HG02763 (cell line): ENCODE measurements around the gene APBB2.
"Not testable (repeated sequence)": the region's sequence is repeated elsewhere in the genome, so short reads cannot be mapped to it uniquely, and the experiment has no call there.

Source experiments
- ATAC-seq: cut with Tn5 transposase; IDR thresholded peaks from one replicate; pipeline ENCODE4 v1.9.1; 2021; ENCODE audit warnings: mild to moderate bottlenecking, moderate library complexity; ENCODE audit not compliant: unreplicated experiment

Gene APBB2

GRCh38 chr4:40952672-40953071 is 261.7 kb downstream of the APBB2 start:
- ATAC-seq: no peak

GRCh38 chr4:40952217-40952616 is 262.1 kb downstream of the APBB2 start:
- no peak for ATAC-seq

GRCh38 chr4:40951026-40951425 is 263.3 kb downstream of the APBB2 start:
- no peak for ATAC-seq

- no peak for ATAC-seq
Measured at GRCh38 chr4:40949358-40950100, 264.8 kb downstream of the APBB2 start.

- ATAC-seq: no peak
Measured at GRCh38 chr4:40948014-40948413, 266.3 kb downstream of the APBB2 start.

- ATAC-seq: no peak
Measured at GRCh38 chr4:40946652-40947051, 267.7 kb downstream of the APBB2 start.

- no peak for ATAC-seq
Measured at GRCh38 chr4:40940756-40941155, 273.6 kb downstream of the APBB2 start.

- ATAC-seq: no peak
Measured at GRCh38 chr4:40940317-40940741, 274.0 kb downstream of the APBB2 start.

GRCh38 chr4:40939856-40940255 is 274.5 kb downstream of the APBB2 start:
- no peak for ATAC-seq

GRCh38 chr4:40938337-40938736 is 276.0 kb downstream of the APBB2 start:
- ATAC-seq: no peak

- ATAC-seq: no peak
Measured at GRCh38 chr4:40937140-40937725, 277.1 kb downstream of the APBB2 start.

- ATAC-seq: no peak
Measured at GRCh38 chr4:40934676-40935075, 279.7 kb downstream of the APBB2 start.

- no peak for ATAC-seq
Measured at GRCh38 chr4:40933272-40934053, 280.9 kb downstream of the APBB2 start.

- ATAC-seq: no peak
Measured at GRCh38 chr4:40931841-40932240, 282.5 kb downstream of the APBB2 start.

GRCh38 chr4:40931238-40931637 is 283.1 kb downstream of the APBB2 start:
- no peak for ATAC-seq

GRCh38 chr4:40927074-40927473 is 287.3 kb downstream of the APBB2 start:
- ATAC-seq: no peak

GRCh38 chr4:40924793-40925117 is 289.6 kb downstream of the APBB2 start:
- ATAC-seq: no peak

GRCh38 chr4:40924096-40924792 is 290.1 kb downstream of the APBB2 start:
- no peak for ATAC-seq

- ATAC-seq: no peak
Measured at GRCh38 chr4:40923316-40924095, 290.8 kb downstream of the APBB2 start.

- not testable (repeated sequence) for ATAC-seq
Measured at GRCh38 chr4:40919976-40920375, 294.4 kb downstream of the APBB2 start.

GRCh38 chr4:40918330-40918729 is 296.0 kb downstream of the APBB2 start:
- no peak for ATAC-seq
